Activated gamma-delta T cell treated with anti-CD3 and anti-CD28 coated beads, Interleukin-2, amount 50 U/mL, for 16 hours (primary cell): Measurements from ENCODE around the gene C20orf173.
"Not testable (repeated sequence)": the region's sequence is repeated elsewhere in the genome, so short reads cannot be mapped to it uniquely, and the experiment has no call there.

ENCODE experiments used
- DNase-seq: peaks from one replicate; pipeline ENCODE4 v3.0.0-alpha.2; 2020; ENCODE audit warnings: low read depth

Gene C20orf173

GRCh38 chr20:35546127-35546526 is 16.7 kb upstream of the C20orf173 start:
- no peak for DNase-seq

GRCh38 chr20:35544941-35545340 is 15.5 kb upstream of the C20orf173 start:
- not testable (repeated sequence) for DNase-seq

- DNase-seq: no peak
These were observed 15.0 kb upstream of the C20orf173 start for GRCh38 chr20:35544436-35544835.

- no peak for DNase-seq
These were observed 13.5 kb upstream of the C20orf173 start for GRCh38 chr20:35542990-35543389.

DNA sequence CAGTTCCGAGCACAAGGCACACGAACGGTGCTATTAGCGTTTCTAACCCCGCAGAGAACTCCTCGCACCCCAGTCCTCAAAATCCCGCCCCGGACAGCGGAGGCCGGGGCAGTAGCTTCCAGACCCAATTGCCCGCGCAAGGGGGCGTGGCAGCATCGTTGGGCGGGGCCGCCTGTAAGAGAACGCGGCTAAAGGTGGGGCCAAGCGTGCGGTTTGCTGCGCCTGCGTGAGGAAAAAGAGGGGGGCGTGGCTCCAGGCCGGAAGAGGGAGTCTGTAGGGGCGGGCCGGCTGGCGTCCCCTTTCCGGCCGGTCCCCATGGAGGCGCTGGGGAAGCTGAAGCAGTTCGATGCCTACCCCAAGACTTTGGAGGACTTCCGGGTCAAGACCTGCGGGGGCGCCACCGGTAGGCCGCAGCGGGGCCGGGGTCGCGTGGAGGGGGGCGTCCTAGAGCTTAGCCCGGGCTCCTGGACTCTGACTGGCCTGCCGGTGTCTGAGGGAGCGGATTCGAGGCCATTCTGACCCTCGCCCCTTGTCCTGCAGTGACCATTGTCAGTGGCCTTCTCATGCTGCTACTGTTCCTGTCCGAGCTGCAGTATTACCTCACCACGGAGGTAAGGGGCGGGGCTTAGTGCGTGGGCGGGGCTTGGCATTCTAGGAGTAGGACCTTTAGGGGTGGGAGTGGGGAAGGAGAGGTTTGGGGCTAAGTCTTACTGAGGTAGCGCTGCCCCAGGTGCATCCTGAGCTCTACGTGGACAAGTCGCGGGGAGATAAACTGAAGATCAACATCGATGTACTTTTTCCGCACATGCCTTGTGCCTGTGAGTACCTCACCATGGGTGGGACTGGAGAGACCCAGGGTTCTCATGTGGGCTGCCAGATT is 12.6 kb upstream of the C20orf173 start, which contains the start of gene ERGIC3:
ERGIC3 (plus strand) TSS at position 296 of the 880 bp plus-strand sequence; CDS start at position 316, 20 bp downstream.
- peak; percentile 95 for DNase-seq

DNA sequence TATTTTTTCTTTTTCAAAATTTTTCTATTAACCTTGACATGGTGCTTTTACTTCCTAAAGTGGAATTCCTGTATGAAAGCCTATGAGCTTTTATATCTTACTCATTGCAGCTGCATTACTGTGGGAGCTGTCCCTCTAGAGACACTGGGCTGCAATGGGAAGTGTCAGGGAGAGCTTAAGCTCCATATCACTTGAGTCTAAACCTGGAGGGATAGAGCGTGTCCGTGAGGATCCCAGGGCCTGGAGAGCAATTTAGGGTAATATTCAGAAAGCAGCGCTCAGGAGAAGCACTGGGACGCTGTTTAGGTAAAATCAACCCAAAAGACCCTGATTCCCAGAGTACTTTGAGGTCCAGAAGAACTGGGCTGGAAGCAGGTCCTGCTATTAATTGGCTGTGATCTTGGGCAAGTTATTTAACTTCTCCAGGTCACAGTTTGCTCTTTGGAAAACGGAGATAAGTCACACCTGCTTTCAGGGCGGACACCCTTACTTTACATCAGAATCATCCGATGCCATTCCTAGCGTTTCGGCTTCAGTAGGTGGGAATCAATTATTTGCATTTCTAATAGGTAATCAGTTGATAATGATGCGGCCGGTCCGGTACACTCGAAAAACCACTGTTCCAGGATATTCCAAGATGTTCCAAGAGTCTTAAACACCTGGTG is 11.8 kb upstream of the C20orf173 start:
- no peak for DNase-seq

- no peak for DNase-seq
These were observed 10.3 kb upstream of the C20orf173 start for GRCh38 chr20:35539756-35540212.

GRCh38 chr20:35527122-35527769 is 2.2 kb downstream of the C20orf173 start:
- DNase-seq: no peak

DNA sequence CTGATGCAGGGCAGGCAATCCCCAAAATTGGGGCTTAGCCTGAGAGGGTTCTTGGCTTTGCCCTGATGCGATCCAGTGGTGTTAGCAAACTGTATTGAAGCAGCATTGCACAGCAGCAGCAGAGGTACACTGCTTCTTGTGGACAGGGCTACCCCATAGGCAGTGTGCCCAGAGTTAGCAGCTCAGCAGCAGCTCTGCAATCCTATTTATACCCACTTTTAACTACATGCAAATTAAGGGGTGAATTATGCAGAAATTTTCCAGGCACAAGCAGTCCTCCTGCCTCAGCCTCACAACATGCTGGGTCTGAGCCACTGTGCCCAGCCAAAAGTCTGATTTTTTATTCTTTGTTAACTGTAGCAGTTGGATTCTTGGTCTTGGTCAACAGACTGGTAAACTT is 3.8 kb downstream of the C20orf173 start:
- DNase-seq: no peak

- DNase-seq: no peak
These were observed 6.1 kb downstream of the C20orf173 start for GRCh38 chr20:35523298-35523888.

- no peak for DNase-seq
These were observed 10.5 kb downstream of the C20orf173 start for GRCh38 chr20:35518955-35519354.

- not testable (repeated sequence) for DNase-seq
These were observed 11.7 kb downstream of the C20orf173 start for GRCh38 chr20:35517767-35518166.

- no peak for DNase-seq
These were observed 12.3 kb downstream of the C20orf173 start for GRCh38 chr20:35517125-35517524.

- no peak for DNase-seq
These were observed 13.4 kb downstream of the C20orf173 start for GRCh38 chr20:35515949-35516645.

GRCh38 chr20:35515341-35515740 is 14.1 kb downstream of the C20orf173 start:
- DNase-seq: no peak

- no peak for DNase-seq
These were observed 15.0 kb downstream of the C20orf173 start for GRCh38 chr20:35514371-35514932.

GRCh38 chr20:35511814-35512420 is 17.5 kb downstream of the C20orf173 start:
- no peak for DNase-seq

DNA sequence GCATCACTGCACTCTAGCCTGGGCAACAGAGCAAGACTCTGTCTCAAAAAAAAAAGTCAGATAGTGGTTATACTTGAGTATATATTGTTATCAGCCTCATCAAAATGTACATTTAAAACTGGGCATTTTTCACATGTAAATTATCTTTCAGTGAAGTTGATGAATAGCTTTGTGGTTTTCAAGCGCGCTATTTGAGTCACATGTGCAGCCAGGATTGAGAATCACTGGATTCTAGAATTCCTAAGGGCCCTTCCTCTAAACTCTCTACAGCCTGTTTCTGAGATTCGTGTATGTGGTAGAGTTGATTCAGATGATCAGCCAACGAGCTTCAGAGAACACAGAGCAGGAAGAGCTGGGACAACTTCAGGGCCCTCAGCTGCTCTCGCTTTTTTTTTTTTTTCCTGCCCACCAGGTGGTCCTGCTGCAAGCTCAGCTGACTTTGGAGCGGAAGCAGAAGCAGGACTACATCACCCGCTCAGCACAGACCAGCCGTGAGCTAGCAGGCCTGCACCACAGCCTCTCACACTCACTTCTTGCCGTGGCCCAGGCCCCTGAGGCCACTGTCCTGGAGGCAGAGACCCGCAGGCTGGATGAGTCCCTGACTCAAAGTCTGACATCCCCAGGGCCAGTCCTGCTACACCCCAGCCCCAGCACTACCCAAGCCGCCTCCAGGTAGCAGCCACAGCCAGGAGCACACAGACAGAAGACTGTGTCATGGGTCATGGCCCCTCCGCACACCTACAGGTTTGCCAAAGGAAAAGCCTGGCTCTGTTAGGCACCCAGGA is 18.3 kb downstream of the C20orf173 start:
- DNase-seq: no peak

DNA sequence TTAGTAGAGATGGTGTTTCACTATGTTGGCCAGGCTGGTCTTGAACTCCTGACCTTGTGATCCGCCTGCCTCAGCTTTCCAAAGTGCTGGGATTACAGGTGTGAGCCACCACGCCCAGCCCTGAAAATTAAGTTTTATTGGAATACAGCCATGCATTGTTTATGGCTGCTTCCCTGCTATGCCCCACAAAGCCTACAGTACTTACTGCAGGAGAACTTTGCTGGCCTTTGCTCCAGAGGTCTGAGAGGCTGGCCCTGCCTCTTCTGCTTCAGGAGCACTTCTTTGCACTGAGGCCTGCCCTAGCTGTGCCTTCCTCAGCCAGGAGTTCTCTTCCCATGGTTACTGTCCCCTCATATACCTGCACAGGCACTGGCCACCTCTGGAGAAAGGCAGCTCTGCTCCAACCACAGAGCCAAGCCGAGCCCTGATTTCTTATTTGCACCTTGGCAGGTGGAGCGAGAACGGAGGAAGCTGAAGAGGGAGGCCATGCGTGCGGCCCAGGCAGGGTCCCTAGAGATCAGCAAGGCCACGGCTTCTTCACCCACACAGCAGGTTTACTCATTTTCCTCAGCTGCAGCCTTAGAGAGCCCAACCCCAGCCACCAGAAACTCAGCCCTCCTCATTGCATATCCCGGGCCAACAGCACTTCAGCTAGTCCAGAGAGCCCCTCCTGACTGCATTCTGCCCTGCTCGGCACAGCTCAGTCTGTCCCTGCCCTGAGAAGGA is 20.8 kb downstream of the C20orf173 start:
- no peak for DNase-seq
